Endothelial cell of coronary artery (primary cell): Measurements from ENCODE around the gene PTPA. TPM values are rescaled to one million over a fixed set of nuclear protein-coding genes. Genes with fewer than 3 reads are reported as not detected.

Experiments
- total RNA-seq: library from RNA; depleted of rRNA; stranded (reverse); fragments of >200 nt; gene quantifications from 2 replicates; pipeline ENCODE4 v1.2.3, GENCODE V29; 2014

Gene PTPA
- total RNA-seq, result 80.2 and 101 TPM in 2 replicates

DNA sequence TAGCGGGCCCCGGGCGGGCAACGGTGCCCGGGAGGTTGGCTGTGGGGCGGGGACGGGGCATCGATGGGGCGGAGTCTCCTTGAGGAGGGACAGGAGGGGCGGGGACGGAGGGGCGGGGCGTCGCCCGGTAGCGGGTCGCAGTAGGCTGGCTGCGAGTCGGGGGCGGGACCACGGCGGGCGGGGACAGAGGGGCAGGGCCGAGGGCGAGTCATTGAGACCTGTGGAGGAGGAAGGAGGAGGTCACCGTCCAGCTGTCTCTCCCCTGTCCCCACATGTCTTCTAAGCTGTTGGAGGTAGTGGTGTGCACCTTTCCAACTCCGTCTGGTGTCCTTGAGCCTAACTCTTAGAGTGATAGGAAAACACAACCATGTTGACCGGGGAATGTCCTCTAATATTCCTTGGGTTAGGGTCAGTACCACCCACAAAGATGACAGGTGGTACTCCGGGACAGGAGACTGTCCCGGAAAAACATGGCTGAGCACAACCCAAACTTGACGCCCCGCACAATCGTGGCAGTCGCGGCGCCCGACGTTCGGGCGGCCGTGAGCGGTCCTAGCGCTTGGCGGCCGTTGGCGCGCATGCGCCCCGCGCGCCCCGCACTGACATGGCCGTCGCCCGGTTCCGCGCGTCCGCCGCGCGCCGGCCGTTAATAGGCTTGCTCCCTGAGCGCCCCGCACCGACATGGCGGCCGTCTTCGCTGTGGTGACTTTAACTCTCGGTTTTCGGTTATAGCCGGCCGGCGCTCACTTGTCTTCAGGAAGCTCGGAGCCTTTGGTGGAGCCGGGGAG is at the start of gene PTPA, which contains the start of gene CRAT:
Gene PTPA, plus strand, starts transcription at position 676 of the 788 bp plus-strand sequence. CDS start 186 bp downstream, outside the sequence.
Gene CRAT, minus strand, starts transcription at position 54 of the 788 bp plus-strand sequence. CDS start 284 bp downstream, outside the sequence.

DNA sequence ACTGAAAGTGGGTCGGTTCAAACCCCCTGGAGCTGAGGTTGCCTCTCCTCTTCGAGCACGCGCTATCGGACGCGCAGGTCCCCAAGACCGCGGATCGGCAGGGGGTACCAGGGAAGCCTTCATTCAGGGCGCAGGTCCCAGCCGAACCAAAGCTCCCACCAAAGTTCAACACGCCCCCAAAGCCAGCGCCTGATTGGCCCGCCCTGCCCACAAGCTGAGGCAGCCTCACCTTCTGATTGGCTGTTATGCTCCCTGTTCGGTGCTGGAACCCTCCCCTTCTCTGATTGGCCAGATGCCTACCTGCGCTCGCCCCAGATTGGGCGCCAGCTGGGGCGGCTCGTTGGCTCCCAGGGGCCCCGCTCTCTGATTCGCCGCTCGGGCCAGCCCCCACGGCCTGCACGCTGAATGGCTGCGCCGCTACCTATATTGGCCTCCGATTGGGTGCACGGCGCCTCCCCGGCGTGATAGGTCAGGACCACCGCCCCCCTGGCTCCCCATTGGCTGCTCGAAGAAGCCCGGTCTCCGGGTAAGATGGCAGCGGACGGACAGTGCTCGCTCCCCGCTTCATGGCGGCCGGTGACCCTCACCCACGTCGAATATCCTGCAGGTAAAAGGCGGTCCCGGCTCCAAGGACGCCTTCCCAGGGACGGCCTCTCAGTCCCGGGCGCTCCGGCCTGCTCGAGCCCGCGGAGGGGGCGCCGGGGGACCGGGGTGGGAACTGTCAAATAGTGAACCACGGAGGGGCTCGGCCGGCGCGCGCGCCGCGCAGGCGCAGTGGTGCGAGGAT is 30.4 kb upstream of the PTPA start, which contains the start of gene DOLPP1:
Gene DOLPP1, plus strand, starts transcription at position 511 of the 787 bp plus-strand sequence. Its CDS starts 21 bp downstream, at position 532.

GRCh38 chr9:129177791-129178567 is 66.8 kb downstream of the PTPA start, which contains the start of gene IER5L:
TSS of gene IER5L (minus strand) at chr9:129178261. CDS start at chr9:129178052, 209 bp downstream.

Other genes starting within 250 kb of the PTPA start
- 7.6 and 10.8 TPM in 2 replicates for gene KYAT1, start 229.5 kb upstream of the PTPA start, total RNA-seq
- gene LRRC8A, start 229.3 kb upstream of the PTPA start, total RNA-seq, result 110 and 120 TPM in 2 replicates
- gene PHYHD1, start 190.4 kb upstream of the PTPA start, total RNA-seq, result 0.27 and 0.75 TPM in 2 replicates
- 23.4 and 30.9 TPM in 2 replicates for gene DOLK, start 163.8 kb upstream of the PTPA start, total RNA-seq
- gene NUP188, start 163.7 kb upstream of the PTPA start, total RNA-seq, result 44.7 and 55.3 TPM in 2 replicates
- gene SH3GLB2, start 83.1 kb upstream of the PTPA start, total RNA-seq, result 23.4 and 40.7 TPM in 2 replicates
- gene MIGA2, start 74.8 kb upstream of the PTPA start, total RNA-seq, result 18.7 and 21.5 TPM in 2 replicates
- gene DOLPP1, start 30.3 kb upstream of the PTPA start, total RNA-seq, result 9.4 and 10.2 TPM in 2 replicates
- 22.2 and 29.1 TPM in 2 replicates for gene CRAT, start 622 bp upstream of the PTPA start, total RNA-seq
- gene IER5L, start 66.8 kb downstream of the PTPA start, total RNA-seq, result 10.5 and 19.6 TPM in 2 replicates